Breast epithelium (tissue), 4 donors: ENCODE results near the gene MAP7D3. TPM values are rescaled to one million over a fixed set of nuclear protein-coding genes. Genes with fewer than 3 reads are reported as not detected.

ENCODE experiments used
- DNase-seq, 2 donors: peaks; one replicate each; pipeline ENCODE4 v3.0.0-alpha.2; 2019; ENCODE audit warnings: low spot score in 2 of 2
- H3K27ac ChIP-seq, 2 donors: fragments of 200-600 bp; sonication (generic) in 1 of 2; one replicate each; pipeline ENCODE4 v1.5.1; 2016 to 2019; ENCODE audit warnings: mild to moderate bottlenecking in 1 of 2
- H3K27me3 ChIP-seq, 2 donors: fragments of 200-600 bp; sonication (generic) in 1 of 2; one replicate each; pipeline versions ENCODE4 v1.5.1 to v1.6.0; 2017 to 2019; ENCODE audit warnings: control low read depth in 1 of 2, mild to moderate bottlenecking in 1 of 2
- H3K36me3 ChIP-seq: fragments of 200-600 bp; one replicate; pipeline ENCODE4 v1.5.1; 2019
- H3K4me1 ChIP-seq, 2 donors: fragments of 200-600 bp; sonication (generic); one replicate each; pipeline ENCODE4 v1.5.1; 2016 to 2019; ENCODE audit warnings: control low read depth in 1 of 2
- H3K4me3 ChIP-seq, 3 donors: fragments of 200-600 bp; sonication (generic); 1 replicate in 2 of 3; 2 replicates in 1 of 3; pipeline ENCODE4 v1.5.1; 2016 to 2019; ENCODE audit warnings: mild to moderate bottlenecking in 3 of 3, moderate library complexity in 2 of 3
- H3K9me3 ChIP-seq, 2 donors: fragments of 200-600 bp; sonication (generic) in 1 of 2; one replicate each; pipeline ENCODE4 v1.5.1; 2016 to 2019; ENCODE audit warnings: control low read depth in 1 of 2
- POLR2A ChIP-seq: fragments of 450-650 bp; IDR thresholded peaks from one replicate; pipeline ENCODE4 v1.6.1; 2016; ENCODE audit warnings: antibody characterized with exemption, mild to moderate bottlenecking, moderate library complexity
- POLR2AphosphoS5 ChIP-seq, 3 donors: sonication (generic); formaldehyde crosslinking; IDR thresholded peaks; one replicate each; pipeline ENCODE4 v1.6.1; 2017; ENCODE audit warnings: antibody characterized with exemption in 3 of 3
- intact Hi-C: fragments of 100-400 bp; cut with DNase I; formaldehyde crosslinking; loops from one replicate; pipeline ENCODE4 v1.15.1; 2023; ENCODE audit warnings: low total_unique reads
- total RNA-seq, 3 donors: library from RNA; depleted of rRNA; stranded (reverse); fragments of >200 nt; gene quantifications; one replicate each; pipeline ENCODE4 v1.1.0, GENCODE V29; 2016
- TF ChIP-seq, protein P1 (sequence below), 3 donors: fragments of 450-650 bp; IDR thresholded peaks; one replicate each; pipeline ENCODE4 v1.5.1; 2016 to 2017; ENCODE audit warnings: antibody characterized with exemption in 3 of 3, mild to moderate bottlenecking in 3 of 3, moderate library complexity in 3 of 3

The MAP7D3 gene
- total RNA-seq, 3 donors from 2014 or later: 10.5 to 48.5 (median 19.3) TPM

DNA sequence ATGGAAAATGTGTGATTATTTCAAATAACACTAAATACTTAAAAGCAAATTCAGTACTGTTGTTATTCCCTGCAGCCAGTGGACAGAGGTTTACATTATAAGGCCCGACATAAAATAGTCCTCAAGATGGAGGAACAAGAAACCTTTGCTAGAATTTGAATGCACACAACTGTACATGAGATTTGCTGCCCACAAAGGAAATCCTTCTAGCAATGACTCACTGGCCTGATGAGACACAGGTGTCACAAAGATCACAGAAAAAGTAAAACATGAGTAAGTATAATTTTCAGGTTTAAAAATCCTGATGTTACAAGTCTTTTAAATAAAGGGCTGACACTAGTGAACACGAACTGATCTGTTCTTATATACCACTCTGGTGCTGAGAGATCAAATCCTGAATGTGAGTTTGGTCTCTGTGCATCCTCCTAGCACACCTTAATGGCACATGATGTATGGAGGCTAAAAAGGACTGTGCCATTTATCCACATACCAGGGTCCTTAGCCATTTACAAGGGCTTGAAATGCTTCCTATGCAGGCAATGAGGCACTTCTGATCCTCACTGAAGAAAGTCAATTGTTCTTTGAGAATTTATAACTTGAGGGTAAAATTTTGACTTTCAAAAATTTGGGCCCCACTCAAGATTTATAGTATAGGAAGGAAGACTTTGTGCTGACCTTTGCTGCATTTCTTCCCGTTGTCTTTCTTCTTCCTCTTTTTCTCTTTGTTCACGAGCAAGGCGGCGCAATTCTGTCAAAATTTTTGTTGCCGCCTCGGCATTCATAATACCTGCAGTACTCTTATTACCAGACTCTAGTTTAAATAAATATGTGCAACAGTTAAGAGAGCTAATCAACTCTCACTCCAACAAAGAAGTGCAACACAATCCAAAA lies 23.0 kb downstream of the MAP7D3 start:
- no peak for TF ChIP-seq POLR2A
- TF ChIP-seq, protein P1, sequence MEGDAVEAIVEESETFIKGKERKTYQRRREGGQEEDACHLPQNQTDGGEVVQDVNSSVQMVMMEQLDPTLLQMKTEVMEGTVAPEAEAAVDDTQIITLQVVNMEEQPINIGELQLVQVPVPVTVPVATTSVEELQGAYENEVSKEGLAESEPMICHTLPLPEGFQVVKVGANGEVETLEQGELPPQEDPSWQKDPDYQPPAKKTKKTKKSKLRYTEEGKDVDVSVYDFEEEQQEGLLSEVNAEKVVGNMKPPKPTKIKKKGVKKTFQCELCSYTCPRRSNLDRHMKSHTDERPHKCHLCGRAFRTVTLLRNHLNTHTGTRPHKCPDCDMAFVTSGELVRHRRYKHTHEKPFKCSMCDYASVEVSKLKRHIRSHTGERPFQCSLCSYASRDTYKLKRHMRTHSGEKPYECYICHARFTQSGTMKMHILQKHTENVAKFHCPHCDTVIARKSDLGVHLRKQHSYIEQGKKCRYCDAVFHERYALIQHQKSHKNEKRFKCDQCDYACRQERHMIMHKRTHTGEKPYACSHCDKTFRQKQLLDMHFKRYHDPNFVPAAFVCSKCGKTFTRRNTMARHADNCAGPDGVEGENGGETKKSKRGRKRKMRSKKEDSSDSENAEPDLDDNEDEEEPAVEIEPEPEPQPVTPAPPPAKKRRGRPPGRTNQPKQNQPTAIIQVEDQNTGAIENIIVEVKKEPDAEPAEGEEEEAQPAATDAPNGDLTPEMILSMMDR (IDR thresholded peaks at IDR 0.05): no peak
- no peak for TF ChIP-seq POLR2AphosphoS5 (IDR thresholded peaks at IDR 0.05)
- no peaks in the 10 kb centered on the region for H3K36me3 ChIP-seq
- H3K27ac ChIP-seq: no peak overlapping the region
- intact Hi-C loops: no loop called here
- H3K9me3 ChIP-seq: no peaks in the 10 kb centered on the region
- no peak for DNase-seq
- no peak overlapping the region for H3K4me3 ChIP-seq
- H3K27me3 ChIP-seq: peaks cover 0 to 12% of the 10 kb centered on the region in 2 donors
- no peaks in the 10 kb centered on the region for H3K4me1 ChIP-seq

DNA sequence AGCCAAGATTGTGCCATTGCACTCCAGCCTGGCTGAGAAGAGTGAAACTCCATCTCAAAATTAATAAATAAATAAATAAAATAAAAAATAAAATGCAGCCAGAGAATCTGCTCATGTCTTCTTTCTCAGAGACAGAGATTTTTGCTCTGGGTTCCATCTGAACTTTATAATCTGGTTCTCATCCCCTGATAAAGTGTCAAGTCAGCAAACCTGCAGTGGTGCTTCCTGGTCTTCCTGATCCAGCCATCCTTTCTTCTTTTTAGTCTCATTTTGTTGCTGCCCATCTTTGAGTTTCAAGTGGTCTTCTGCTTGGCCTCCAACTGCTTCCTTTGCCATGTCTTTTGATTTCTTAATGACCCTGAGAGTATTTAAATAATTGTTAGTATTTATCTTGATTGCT lies 24.1 kb downstream of the MAP7D3 start:
- H3K36me3 ChIP-seq: no peaks in the 10 kb centered on the region
- intact Hi-C loops: no loop called here
- TF ChIP-seq POLR2AphosphoS5 (IDR thresholded peaks at IDR 0.05) (no peak), POLR2A (no peak)
- TF ChIP-seq, protein P1 (IDR thresholded peaks at IDR 0.05): no peak

DNA sequence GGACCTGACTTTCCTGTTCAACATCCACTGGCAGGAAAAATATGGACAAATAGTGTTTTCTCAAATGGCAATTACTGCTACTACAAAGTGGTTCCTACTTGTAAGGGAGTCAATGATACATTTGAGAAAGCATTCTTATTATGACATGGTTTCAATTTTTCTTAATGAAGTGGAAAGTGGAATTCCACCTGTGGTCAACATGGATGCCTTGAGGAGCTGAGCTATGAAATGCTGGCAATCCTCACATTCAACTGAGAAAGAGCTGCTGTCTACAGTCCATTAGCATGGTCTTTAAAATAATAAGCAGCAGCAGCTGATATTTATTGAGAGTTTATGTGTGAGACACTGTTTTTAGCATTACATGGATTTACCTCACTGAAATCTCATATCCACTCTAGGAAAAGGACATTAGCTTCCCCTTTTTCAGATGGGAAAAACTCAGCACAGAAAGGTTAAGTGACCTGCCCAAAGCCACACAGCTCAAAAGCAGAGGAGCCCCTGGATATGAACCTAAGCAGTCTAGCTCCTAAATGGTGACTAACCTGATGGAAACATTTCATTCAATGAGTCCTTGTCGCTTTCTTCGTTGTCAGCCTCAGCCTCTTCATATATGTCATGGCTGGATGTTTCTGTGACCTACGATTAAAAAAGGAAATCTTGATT lies 29.2 kb downstream of the MAP7D3 start:
- Histone ChIP-seq H3K36me3 (no peaks in the 10 kb centered on the region), H3K4me3 (no peak overlapping the region), H3K9me3 (no peaks in the 10 kb centered on the region), H3K4me1 (no peaks in the 10 kb centered on the region), H3K27ac (no peak overlapping the region), H3K27me3 (peaks cover 0 to 6% of the 10 kb centered on the region in 2 donors)
- intact Hi-C loops: no loop called here
- TF ChIP-seq, protein P1 (IDR thresholded peaks at IDR 0.05): no peak
- no peak for TF ChIP-seq POLR2AphosphoS5 (IDR thresholded peaks at IDR 0.05)
- TF ChIP-seq POLR2A: no peak
- no peak for DNase-seq

More for the DNA sequence above, 24.1 kb downstream of the MAP7D3 start:
- no peak overlapping the region for H3K4me3 ChIP-seq
- H3K27ac ChIP-seq: no peak overlapping the region
- no peaks in the 10 kb centered on the region for H3K4me1 ChIP-seq
- no peak for DNase-seq
- H3K9me3 ChIP-seq: no peaks in the 10 kb centered on the region
- peaks cover 0 to 10% of the 10 kb centered on the region in 2 donors for H3K27me3 ChIP-seq

DNA sequence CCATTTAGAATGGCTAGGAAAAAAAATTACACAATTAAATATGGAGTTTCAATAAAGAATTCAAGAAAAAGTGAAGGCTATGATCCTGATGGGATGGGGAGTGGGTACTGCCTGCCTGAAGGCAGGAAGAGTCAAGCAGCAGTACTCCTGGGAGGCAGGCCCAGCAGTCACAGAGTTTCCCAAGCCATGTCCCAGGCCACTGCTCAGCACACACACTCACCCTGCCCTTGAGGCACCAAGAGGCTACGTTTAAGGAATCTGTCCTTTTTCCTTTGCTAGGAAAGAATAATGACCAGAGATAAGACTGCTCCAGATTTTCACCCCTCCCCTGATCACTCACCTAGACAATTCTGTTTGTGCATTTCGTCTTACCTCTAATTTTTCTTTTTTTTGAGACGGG lies 30.2 kb downstream of the MAP7D3 start:
- no peaks in the 10 kb centered on the region for H3K9me3 ChIP-seq
- peaks cover 0 to 9% of the 10 kb centered on the region in 2 donors for H3K27me3 ChIP-seq
- H3K36me3 ChIP-seq: no peaks in the 10 kb centered on the region
- no peak overlapping the region for H3K4me3 ChIP-seq
- H3K4me1 ChIP-seq: no peaks in the 10 kb centered on the region
- no peak overlapping the region for H3K27ac ChIP-seq
- intact Hi-C loops: no loop called here
- no peak for TF ChIP-seq POLR2A
- no peak for TF ChIP-seq POLR2AphosphoS5 (IDR thresholded peaks at IDR 0.05)
- TF ChIP-seq, protein P1 (IDR thresholded peaks at IDR 0.05): no peak
- DNase-seq: no peak

DNA sequence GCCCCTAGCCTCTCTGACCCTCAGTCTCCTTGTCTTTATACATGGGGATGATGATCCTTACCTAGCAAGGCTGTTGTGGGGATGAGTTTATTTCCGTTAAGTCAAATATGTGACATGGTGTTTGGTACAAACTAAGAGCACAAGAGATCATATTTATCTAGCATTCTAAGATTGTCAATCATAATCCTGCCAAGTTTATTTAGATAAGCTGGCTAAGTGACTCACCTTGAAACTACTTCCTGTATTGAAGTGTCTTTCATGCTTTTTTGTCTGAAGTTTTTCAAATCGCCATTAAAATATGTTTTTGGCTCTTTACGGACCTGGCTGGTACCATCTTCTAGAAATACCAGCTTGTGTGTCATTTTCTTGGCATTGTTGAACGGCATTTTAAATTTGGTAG lies 30.7 kb downstream of the MAP7D3 start:
- Histone ChIP-seq H3K9me3 (no peaks in the 10 kb centered on the region), H3K4me3 (no peak overlapping the region), H3K36me3 (no peaks in the 10 kb centered on the region), H3K4me1 (no peaks in the 10 kb centered on the region), H3K27me3 (peaks cover 0 to 8% of the 10 kb centered on the region in 2 donors), H3K27ac (no peak overlapping the region)
- TF ChIP-seq POLR2A (no peak), POLR2AphosphoS5 (IDR thresholded peaks at IDR 0.05) (no peak)
- TF ChIP-seq, protein P1 (IDR thresholded peaks at IDR 0.05): no peak
- DNase-seq: no peak
- intact Hi-C loops: no loop called here
